GM12801 (cell line): ENCODE results near the gene VIL1.

Experiments
- CTCF ChIP-seq: IDR thresholded peaks from one replicate; pipeline ENCODE4 v1.5.1; 2011; ENCODE audit warnings: control low read depth; ENCODE audit not compliant: insufficient read length; ENCODE audit errors: extremely low read depth

The VIL1 gene

DNA sequence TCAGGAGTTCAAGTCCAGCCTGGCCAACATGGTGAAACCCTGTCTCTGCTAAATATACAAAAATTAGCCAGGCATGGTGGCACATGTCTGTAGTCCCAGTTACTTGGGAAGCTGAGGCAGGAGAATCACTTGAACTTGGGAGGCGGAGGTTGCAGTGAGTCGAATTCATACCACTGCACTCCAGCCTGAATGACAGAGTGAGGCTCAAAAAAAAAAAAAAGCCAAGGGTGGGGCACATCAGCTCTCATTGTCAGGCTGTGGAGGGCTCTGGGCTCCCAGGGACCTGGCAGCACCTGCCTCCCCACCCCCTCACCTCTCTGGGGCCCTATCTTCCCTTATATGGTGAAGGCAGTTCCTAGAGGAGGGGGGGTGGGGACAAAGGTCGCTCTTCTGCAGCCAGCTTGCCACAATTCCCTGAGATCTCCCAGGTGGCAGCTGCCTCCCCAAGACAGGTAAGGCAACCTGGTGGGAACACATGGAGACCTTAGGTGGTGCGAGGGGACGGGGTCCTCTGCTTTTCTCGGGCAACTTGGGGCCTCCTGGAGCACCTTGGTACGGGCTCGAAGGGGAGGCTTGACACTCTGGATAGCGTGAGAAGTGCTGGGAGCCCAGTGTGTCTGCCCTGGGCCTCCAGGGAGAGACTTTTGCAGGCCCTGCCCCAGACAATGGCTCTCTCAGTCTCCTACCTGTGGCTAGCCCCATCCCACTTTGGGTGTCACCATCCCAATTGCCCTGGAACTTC, at the start of gene VIL1:
TSS of gene VIL1 (plus strand) at position 407 of the 742 bp plus-strand sequence. CDS start 4,656 bp downstream, outside the sequence.
- TF ChIP-seq CTCF: no peak

GRCh38 chr2:218369330-218369729, 49.6 kb upstream of the VIL1 start:
- no peak for TF ChIP-seq CTCF

- TF ChIP-seq CTCF: no peak
Observed at GRCh38 chr2:218370410-218371063, 48.4 kb upstream of the VIL1 start.

DNA sequence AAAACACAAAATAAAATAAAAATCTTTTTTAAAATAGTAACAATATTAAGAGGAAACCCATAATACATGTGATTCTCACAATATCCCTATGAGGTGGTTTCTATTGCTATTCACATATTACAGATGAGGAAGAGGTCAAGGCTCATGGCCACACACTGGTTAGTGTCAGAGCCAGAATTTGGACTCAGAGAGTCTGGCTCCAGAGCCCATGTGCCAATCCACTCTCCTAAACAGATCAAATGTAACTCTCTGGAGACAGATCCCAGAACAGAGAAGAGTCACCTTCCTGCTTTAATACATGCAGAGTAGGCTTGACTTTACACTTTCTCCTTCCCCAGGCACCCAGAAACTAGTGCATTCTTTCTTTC, 47.0 kb upstream of the VIL1 start:
- no peak for TF ChIP-seq CTCF

DNA sequence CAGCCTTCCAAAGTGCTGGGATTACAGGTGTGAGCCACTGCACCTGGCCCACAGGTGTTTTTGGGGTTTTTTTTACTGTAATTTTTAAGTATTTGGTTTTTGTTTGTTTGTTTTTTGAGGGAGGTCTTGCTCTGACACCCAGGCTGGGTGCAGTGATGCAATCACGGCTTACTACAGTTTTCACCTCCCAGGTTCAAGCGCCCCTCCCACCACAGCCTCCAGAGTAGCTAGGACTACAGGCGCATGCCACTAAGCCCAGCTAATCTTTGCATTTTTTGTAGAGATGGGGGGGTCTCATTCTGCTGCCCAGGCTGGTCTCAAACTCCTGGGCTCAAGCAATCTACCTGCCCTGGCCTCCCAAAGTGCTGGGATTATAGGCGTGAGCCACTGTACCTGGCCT, 44.1 kb upstream of the VIL1 start:
- TF ChIP-seq CTCF: no peak

- TF ChIP-seq CTCF: no peak
Observed at GRCh38 chr2:218375212-218375611, 43.7 kb upstream of the VIL1 start.

- no peak for TF ChIP-seq CTCF
Observed at GRCh38 chr2:218378053-218378452, 40.9 kb upstream of the VIL1 start.
